ENCODE measurements around the gene DDOST.

Gene DDOST

GRCh38 chr1:20661207-20662109 is at the start of gene DDOST:
TSS of gene DDOST (minus strand) at chr1:20661369. CDS start at chr1:20661350, 19 bp downstream.
- Histone ChIP-seq H3K4me3 (peak within 1 kb of the TSS; percentile 97), H3K27ac (peak within 1 kb of the TSS; percentile 78 to 93)
- peak; percentile 98 for DNase-seq (ENCODE audit: low spot score)
- TF ChIP-seq CTCF (IDR thresholded peaks at IDR 0.05) = no peak

- H3K4me3 ChIP-seq = no peak overlapping the region
- H3K27ac ChIP-seq = no peak overlapping the region
- TF ChIP-seq CTCF (IDR thresholded peaks at IDR 0.05) = no peak
- no peak for DNase-seq (ENCODE audit: low spot score)
Observed at GRCh38 chr1:20710469-20711284, 49.5 kb upstream of the DDOST start.

GRCh38 chr1:20709868-20710267 is 48.7 kb upstream of the DDOST start:
- no peak overlapping the region for H3K4me3 ChIP-seq
- TF ChIP-seq CTCF (IDR thresholded peaks at IDR 0.05) = no peak
- H3K27ac ChIP-seq = no peak overlapping the region
- DNase-seq (ENCODE audit: low spot score) = no peak

GRCh38 chr1:20708891-20709290 is 47.7 kb upstream of the DDOST start:
- no peak for DNase-seq (ENCODE audit: low spot score)
- no peak for TF ChIP-seq CTCF (IDR thresholded peaks at IDR 0.05)
- no peak overlapping the region for H3K27ac ChIP-seq
- no peak overlapping the region for H3K4me3 ChIP-seq

GRCh38 chr1:20708057-20708456 is 46.9 kb upstream of the DDOST start:
- H3K27ac ChIP-seq = no peak overlapping the region
- no peak for DNase-seq (ENCODE audit: low spot score)
- TF ChIP-seq CTCF (IDR thresholded peaks at IDR 0.05) = no peak
- no peak overlapping the region for H3K4me3 ChIP-seq

GRCh38 chr1:20706841-20707240 is 45.7 kb upstream of the DDOST start:
- no peak for TF ChIP-seq CTCF (IDR thresholded peaks at IDR 0.05)
- Histone ChIP-seq H3K4me3 (no peak overlapping the region), H3K27ac (no peak overlapping the region)
- no peak for DNase-seq (ENCODE audit: low spot score)
